GM13977 (cell line): ENCODE measurements around the gene ADAM8.

Experiments used
- DNase-seq: peaks from one replicate; pipeline ENCODE4 v3.0.0; 2012; ENCODE audit warnings: low spot score
- in situ Hi-C: fragments of 300-500 bp; cut with MboI; formaldehyde crosslinking; loops from one replicate; pipeline ENCODE4 v1.12.0; 2022; ENCODE audit warnings: low sequenced_read_pairs, low pct_unique_long_range_greater_than_20kb, mixed read lengths, inconsistent platforms; ENCODE audit not compliant: unreplicated experiment
- TF ChIP-seq, protein P1 (sequence below): IDR thresholded peaks from 2 replicates; pipeline ENCODE4 v1.5.1; 2012; ENCODE audit warnings: mild to moderate bottlenecking, control low read depth; ENCODE audit not compliant: insufficient read depth; ENCODE audit errors: extremely low read depth, missing control alignments

Gene ADAM8

DNA sequence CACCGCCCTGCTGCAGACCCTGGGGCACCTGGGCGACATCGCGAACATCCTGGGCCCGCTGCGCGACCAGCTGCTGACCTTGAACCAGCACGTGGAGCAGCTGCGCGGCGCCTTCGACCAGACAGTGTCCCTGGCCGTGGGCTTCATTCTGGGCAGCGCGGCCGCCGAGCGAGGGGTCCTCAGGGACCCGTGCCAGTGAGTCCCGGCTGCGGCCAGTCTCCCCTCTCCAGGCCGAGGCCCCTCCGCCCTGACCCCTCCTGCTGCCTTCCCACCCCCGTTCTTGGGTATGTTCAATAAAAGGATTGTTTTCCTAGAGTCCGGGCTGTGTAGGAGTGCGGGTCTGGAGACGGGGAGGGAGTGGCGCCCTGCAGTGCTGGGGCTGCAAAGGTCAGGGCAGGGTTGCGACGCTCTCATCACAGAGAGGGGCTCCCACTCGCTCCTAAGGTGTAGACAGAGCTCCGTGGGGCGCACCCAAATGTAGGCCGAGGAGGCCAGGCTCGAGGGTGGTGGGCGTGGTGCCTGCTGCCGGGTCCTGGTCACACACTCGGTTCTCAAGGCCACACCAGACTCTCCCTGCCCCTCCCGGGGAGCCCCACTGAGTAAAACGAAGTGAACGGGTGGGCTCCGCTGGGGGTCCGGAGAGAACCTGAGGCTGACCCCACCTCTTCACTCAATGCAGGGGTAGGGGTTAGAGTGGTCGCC lies 45.3 kb downstream of the ADAM8 start:
- DNase-seq = no peak
- TF ChIP-seq, protein P1, sequence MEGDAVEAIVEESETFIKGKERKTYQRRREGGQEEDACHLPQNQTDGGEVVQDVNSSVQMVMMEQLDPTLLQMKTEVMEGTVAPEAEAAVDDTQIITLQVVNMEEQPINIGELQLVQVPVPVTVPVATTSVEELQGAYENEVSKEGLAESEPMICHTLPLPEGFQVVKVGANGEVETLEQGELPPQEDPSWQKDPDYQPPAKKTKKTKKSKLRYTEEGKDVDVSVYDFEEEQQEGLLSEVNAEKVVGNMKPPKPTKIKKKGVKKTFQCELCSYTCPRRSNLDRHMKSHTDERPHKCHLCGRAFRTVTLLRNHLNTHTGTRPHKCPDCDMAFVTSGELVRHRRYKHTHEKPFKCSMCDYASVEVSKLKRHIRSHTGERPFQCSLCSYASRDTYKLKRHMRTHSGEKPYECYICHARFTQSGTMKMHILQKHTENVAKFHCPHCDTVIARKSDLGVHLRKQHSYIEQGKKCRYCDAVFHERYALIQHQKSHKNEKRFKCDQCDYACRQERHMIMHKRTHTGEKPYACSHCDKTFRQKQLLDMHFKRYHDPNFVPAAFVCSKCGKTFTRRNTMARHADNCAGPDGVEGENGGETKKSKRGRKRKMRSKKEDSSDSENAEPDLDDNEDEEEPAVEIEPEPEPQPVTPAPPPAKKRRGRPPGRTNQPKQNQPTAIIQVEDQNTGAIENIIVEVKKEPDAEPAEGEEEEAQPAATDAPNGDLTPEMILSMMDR = no peak
- in situ Hi-C loops = no loop called here

- DNase-seq = no peak
- in situ Hi-C loops = no loop called here
- TF ChIP-seq, protein P1 = no peak
These were observed 46.1 kb downstream of the ADAM8 start for GRCh38 chr10:133230387-133231195.

GRCh38 chr10:133230044-133230361 lies 46.7 kb downstream of the ADAM8 start, which contains the start of gene UTF1:
TSS of gene UTF1 (plus strand) at chr10:133230217. CDS start at chr10:133230289, 72 bp downstream.
- in situ Hi-C loops = no loop called here
- TF ChIP-seq, protein P1 = no peak

GRCh38 chr10:133229265-133230043 lies 47.2 kb downstream of the ADAM8 start:
- DNase-seq = no peak
- TF ChIP-seq, protein P1 = no peak
- in situ Hi-C loops = no loop called here

More at GRCh38 chr10:133230044-133230361, 46.7 kb downstream of the ADAM8 start, which contains the start of gene UTF1:
- DNase-seq = no peak

DNA sequence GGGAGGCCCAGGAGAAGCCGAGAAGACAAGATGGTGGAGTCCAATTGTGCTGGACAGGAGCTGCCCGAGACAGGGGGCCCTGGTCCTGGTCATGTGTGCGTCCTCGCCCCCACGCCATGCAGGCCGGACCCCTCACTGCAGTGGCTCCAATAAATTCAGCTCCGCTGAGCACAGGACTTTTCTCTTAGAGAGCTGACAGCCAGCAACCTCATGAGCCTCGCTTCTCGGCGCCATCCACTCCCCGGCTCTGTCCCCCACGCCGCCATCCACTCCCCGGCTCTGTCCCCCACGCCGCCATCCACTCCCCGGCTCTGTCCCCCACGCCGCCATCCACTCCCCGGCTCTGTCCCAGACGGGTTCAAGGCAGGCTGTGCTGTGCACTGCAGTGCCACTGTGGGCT lies 49.4 kb downstream of the ADAM8 start:
- TF ChIP-seq, protein P1 = no peak
- no peak for DNase-seq
- in situ Hi-C loops = no loop called here

GRCh38 chr10:133226251-133226808 lies 50.3 kb downstream of the ADAM8 start:
- TF ChIP-seq, protein P1 = peak; percentile 2
- DNase-seq = no peak
- in situ Hi-C loops = no loop called here
